ENCODE measurements around the gene GSTM3.
"Not testable (repeated sequence)": the region's sequence is repeated elsewhere in the genome, so short reads cannot be mapped to it uniquely, and the experiment has no call there.

Gene GSTM3

DNA sequence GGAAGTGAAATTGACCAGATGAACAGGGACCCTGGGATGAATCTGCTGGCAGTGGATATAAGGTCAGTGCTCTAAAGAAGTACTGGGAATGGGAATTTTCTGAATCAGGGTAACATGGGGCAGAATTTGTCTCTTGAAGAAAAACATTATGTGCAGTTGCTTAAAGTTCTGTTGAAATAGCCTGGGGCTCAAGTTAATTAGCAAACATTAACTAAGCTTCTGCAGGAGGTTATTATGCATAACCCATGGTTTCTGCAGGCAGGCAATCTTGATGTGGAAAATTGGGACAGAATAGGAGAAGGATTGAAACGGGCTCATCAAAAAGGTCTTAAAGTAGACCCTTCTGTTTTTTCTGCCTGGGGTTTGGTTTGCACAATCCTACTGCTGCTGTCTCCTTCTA, 14.8 kb downstream of the GSTM3 start:
- no peak for DNase-seq (ENCODE audit: low read depth)

DNA sequence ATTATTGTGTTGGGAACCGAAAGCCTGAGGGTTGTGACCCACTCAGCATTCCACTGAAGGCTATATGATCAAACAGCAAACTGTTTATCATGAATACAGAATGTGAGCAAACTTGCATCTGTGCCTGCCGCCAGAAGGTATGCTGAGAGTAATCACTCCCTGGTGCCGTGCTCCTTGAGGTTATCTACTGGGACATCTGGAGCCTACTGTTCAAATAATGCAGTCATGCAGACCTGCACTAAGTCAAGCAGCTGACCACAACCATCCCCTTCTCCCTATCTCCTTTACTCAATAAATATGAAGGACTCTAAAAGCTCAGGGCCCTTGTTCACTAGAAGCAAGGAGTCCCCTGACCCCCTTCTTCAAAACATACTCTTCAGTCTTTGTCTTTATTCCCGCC, 15.3 kb downstream of the GSTM3 start:
- DNase-seq (ENCODE audit: low read depth), result no peak

DNA sequence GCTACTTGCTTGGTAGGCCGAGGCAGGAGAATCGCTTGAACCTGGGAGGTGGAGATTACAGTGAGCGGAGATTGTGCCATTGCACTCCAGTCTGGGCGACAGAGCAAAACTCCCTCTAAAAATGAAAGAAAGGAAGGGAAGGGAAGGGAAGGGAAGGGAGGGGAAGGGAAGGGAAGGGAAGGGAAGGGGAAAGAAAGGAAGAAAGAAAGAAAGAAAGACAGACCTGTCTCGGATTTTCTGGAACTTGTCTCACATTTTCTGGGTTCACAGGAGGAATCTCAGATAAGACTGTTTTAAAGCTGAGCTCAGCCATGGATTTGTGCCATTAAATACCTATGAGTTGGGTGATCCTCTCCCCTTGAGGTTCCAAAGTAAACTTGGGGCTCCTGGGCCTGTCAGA, 15.9 kb downstream of the GSTM3 start:
- no peak for DNase-seq (ENCODE audit: low read depth)

DNA sequence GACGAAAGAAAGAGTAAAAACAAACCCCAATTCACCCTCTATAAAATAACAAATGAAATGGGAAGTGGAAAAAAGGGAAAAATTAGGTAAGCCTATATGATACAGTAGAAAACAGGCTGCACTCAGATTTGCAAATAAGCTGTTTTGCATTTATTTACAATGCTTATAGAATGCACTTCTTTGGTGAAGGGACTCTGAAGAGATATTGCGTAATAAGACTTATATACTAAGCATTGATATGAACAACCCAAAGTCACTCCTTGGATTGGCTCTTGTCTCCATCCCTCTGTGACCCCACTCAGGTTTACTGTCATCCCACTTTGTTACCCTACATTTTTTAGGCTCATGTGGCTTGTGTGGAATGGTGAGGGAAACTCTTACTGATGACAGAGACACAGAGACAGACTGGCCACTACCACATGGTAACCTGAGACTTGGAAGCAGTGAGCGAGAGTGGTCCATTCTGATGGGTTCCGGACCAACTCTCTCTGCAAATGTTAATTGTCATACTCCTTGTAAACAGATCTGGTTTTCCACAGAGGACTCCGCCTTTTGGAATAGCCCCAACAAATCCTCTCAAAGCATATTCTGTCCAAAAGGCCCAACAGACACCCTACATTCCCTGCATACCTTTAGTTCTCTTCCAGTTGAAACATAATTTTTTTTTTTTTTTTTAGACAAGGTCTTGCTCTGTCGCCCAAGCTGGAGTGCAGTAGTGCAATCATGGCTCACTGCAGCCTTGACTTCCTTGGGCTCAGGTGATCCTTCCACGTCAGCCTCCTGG, 17.7 kb downstream of the GSTM3 start:
- no peak for DNase-seq (ENCODE audit: low read depth)

DNA sequence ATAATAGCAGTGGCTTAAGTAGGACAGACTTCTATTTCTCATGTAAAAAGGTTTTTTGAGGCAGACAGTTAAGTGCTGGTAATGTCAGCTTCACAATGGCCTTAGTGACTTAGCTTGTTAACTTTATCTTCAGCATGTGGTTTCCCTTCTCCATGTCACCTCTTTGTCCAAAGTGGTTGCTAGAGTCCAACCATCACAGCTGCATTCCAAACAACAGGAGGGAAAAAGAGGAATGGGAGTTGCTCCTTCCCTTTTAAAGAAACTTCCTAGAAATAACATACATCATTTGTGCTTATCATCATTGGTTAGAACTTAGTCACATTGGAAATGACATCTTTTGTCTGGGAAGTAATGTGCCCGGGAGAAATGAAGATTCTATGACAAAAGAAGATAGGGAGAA, 18.9 kb downstream of the GSTM3 start:
- no peak for DNase-seq (ENCODE audit: low read depth)

DNA sequence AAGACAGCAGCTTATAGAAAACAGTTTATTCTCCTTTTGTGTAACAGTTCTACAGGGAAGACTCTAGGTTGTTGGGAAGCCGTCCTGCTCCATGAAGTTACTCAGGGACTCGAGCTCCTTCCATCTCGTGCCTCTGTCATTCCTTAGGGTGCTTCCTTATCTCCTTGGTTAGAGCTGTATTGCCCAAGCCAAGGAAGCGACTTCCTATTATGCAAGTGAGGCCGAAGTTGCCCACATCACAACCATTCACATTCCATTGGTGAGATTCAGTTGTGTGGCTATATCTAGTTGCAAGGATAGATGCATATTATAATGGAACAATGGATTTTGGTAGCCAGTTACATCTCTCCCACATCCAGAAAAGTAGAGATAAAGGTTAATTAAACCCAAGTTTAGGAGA, 19.8 kb downstream of the GSTM3 start:
- no peak for DNase-seq (ENCODE audit: low read depth)

DNA sequence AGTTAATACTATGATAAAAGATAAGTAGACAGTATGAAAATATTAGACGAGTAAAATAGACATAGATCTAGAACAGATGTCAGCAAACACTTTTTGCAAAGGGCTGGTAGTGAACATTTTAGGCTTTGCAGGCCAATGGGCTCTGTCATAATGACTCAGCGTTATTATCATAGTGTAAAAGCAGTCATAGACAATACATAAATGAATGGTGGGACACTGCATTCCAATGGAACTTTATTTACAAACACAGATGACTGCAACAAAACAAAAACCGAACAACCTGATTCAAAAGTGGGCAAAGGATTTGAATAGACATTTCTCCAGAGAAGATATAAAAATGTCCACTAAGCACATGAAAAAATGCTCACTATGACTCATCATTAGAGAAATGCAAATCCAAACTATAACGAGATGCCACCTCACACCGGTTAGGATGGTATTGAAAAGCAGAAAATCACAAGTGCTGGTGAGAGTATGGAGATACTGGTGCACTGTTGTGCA, 21.5 kb downstream of the GSTM3 start:
- DNase-seq (ENCODE audit: low read depth), result no peak

DNA sequence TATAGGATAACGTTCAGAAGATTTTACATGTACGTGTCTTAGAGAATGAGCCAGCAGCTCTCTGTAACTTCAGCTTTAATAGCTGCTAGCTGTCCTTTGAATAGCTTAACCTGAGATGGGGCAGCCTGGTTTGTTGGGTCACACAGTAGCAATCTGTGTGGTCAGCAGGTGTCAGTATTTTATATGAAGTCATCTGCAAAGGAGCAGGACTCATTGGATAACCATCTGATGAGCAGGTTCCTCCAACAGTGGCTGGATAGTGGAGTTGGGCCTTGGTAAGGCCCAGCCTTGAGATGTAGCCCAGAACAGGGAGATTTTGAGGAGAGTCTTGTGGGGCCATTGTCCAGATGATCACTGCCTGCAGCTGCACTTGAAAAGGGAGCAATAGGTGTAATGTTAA, 22.3 kb downstream of the GSTM3 start:
- DNase-seq (ENCODE audit: low read depth), result no peak

DNA sequence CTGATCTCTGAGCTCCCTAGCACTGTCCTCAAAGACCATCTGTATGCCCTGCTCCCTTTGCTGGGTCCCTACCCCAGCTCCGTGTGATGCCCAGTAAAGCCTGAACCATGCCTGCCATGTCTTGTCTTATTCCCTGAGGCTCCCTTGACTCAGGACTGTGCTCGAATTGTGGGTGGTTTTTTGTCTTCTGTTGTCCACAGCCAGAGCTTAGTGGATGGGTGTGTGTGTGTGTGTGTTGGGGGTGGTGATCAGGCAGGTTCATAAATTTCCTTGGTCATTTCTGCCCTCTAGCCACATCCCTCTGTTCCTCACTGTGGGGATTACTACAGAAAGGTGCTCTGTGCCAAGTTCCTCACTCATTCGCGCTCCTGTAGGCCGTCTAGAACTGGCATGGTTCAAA, 23.1 kb downstream of the GSTM3 start:
- no peak for DNase-seq (ENCODE audit: low read depth)

DNA sequence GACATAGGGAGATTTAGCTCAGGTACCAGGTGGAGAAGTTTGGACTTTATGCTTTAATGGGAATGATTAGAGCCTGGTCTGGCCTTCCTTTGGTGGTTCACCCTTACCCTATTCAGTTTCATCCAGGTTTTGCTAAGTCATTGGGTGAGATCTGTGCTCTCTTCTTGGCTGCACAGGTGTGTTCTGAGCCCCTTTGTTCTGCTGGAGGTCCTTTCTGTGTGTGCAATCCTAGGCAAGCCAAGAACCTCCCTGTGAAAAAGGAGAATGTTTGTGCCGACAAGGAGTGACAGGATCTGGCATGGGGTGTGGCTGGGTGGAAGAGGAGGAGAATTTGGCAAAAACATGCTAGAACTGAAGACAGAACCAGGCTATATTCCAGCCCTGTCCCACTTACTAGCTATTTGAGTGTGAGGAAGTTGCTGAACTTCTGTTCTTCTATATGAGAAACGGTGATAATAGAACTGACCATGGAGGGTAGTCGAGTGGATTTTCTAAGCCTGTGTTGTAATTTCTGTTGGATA, 24.2 kb downstream of the GSTM3 start:
- DNase-seq (ENCODE audit: low read depth), result no peak

DNA sequence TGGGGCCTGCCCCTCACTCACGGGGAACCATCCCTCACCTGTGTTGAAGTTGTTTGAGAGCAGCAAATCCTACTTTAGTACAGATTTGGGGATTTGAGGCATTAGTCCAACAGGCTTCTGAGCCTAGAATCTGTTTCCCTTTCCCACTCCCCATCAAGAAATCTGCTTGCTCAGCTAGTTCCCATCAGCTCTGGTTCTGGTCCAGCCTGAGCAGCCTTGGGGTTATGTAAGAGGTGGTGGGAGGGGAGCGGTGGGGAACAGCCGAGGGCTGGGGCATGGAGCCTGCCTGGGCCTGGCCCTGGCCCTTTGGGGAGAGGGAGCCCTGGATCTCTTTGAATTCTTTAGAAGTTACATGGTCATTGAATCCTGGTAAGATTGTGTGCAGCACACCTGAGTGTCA, 24.7 kb downstream of the GSTM3 start:
- DNase-seq (ENCODE audit: low read depth), result no peak

DNA sequence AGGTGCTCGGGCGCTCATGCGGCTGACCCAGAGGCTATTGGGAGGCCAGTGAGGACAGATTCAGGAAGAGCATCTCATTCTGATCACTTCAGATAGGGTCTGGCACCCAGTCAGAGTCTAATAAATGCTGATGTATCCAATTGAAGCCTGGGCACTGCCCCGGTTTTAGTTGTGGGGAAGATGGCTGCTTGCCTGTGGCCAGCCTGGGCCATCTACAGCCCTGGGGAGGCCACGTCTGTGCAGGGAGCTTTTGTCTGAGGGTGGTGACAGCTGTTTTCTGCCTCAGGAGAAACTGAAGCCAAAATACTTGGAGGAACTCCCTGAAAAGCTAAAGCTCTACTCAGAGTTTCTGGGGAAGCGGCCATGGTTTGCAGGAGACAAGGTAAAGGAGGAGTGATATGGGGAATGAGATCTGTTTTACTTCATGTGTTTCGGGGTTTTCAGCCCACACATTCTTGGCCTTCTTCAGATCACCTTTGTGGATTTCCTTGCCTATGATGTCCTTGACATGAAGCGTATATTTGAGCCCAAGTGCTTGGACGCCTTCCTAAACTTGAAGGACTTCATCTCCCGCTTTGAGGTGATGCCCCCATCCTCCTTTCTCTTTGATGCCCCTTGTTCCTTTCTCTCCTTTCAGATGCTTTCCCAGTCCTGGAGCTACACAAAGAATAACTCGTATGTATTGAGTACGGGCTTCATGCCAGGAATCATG, 26.0 kb downstream of the GSTM3 start:
- no peak for DNase-seq (ENCODE audit: low read depth)

DNA sequence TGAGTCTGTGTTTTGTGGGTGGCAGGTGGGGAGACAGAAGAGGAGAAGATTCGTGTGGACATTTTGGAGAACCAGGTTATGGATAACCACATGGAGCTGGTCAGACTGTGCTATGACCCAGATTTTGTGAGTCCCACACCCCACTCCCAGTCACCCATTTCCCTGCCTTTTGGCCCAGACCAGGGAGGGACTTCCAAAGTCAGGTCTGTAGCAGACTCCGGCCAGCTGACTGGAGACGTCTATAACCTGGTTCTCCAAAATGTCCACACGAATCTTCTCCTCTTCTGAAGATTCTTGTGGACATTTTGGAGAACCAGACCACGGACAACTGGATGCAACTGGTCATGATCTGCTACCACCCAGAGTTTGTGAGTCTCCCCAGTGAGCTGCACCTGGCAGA, 27.2 kb downstream of the GSTM3 start:
- no peak for DNase-seq (ENCODE audit: low read depth)

DNA sequence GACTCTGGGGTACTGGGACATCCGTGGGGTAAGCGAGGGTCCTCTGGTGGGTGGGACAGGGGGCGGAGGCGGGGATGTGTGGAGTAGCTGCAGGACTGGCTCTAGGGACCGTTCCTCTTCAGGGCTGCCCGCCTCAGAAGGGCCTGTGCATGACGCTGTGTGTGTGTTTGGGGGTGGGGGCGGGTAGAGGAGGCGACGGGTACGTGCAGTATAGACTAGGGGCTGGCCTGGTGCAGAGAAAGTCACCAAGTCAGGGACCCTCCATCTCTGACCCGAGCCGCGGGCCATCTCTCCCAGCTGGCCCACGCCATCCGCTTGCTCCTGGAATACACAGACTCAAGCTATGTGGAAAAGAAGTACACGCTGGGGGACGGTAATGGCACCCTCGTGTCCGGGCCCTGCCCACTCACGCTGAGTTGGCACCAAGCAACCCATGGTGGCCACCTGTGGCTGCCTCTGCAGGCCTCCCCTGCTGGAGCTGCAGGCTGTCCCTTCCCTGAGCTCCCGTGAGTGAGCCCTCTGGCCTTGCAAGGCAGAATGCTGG, 28.4 kb downstream of the GSTM3 start:
- DNase-seq (ENCODE audit: low read depth), result no peak

DNA sequence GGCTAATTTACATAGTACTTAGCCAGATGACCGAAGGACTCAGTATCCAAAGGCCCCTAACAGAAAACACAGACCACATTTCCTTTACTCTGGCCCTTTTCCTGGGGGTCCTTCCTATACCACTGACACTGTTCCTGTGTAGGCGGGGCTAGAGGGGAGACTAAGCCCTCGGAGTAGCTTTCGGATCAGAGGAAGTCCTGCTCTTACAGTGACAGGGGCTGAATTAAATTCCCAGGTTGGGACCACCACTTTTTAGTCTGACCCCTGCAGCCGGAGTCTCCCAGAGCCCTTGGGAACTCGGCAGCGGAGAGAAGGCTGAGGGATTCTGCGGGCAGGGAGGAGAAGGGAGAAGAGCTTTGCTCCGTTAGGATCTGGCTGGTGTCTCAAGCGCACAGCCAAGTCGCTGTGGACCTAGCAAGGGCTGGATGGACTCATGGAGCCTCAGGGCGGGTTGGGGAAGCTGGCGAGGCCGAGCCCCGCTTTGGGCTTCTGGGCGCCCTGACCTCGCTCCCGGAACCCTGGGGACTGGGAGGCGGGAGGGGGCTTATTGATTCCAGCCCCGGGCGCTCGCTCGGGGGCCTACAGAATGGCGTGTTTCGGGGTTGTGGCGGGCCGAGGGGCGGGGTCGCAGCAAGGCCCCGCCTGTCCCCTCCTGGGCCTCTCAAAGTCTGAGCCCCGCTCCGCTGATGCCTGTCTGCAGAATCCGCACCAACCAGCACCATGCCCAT, 29.1 kb downstream of the GSTM3 start, which contains the start of gene GSTM5:
TSS of gene GSTM5 (plus strand) at position 659 of the 728 bp plus-strand sequence. CDS start at position 721, 62 bp downstream.
- not testable (repeated sequence) for DNase-seq (ENCODE audit: low read depth)

DNA sequence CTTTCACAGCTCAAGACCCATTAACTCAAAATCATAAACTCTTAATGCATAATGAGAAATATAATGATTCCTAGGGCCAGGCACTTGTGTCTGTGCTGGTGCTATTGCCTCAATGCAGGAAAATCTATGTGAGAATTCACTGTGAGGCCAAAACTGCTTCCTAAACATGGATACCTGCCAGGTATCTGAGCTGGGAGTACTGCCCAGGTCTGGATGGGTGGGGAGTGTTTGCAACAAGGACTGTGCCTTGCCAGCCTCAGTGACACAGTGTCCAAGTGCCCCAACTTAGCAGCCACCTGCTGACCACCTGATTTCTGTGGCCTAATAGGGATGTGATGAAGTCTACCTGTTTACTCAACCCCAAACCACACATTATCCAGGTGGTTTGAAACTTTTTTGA, 31.0 kb downstream of the GSTM3 start:
- DNase-seq (ENCODE audit: low read depth), result not testable (repeated sequence)

DNA sequence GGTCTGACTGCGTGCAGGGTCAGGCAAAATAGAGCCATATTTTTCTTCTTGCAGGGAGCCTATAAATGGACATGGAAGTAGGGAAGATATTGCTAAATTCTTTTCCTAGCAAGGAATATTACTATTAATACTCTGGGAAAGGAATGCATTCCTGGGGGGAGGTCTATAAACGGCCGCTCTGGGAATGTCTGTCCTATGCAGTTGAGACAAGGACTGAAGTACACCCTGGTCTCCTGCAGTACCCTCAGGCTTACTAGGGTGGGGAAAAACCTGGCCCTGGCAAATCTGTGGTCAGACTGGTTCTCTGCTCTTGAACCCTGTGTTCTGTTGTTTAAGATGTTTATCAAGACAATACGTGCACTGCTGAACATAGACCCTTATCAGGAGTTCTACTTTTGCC, 31.9 kb downstream of the GSTM3 start:
- DNase-seq (ENCODE audit: low read depth), result not testable (repeated sequence)

DNA sequence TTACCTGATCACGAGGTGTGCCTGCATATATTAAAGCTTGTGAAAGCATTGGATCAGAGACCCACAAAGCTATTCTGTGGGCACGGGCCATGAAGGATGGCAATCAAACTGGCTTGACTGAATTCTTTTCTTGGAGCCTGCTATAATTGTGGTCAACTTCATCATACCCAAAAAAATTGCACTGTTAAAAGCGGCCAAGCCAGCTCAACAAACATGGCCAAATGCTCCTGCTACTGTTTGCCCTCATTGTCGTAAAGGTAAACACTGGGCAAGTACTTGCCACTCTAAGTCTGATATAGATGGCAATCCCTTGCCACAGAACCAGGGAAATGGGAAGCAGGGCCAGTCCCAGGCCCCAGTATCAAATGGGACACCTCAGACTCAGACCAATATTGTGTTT, 35.4 kb downstream of the GSTM3 start:
- no peak for DNase-seq (ENCODE audit: low read depth)

DNA sequence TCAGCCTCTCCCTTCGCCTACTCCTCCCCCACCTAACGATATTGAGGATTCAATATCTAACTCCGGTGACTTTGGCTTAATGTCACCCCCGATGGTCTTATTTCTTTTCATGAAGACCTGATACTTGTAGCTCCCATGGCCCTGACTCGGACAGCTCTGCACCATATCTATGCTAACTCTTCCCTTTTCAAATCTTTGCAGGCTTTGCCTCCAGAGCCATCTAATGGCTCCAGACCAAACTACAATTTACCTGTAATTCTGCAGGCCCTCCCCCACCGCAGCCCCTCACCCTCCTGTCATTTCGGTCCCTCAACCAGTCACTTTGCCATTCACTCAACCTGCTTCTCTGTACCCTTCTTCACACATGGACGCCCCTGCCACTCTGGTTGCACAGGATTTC, 36.7 kb downstream of the GSTM3 start:
- no peak for DNase-seq (ENCODE audit: low read depth)

DNA sequence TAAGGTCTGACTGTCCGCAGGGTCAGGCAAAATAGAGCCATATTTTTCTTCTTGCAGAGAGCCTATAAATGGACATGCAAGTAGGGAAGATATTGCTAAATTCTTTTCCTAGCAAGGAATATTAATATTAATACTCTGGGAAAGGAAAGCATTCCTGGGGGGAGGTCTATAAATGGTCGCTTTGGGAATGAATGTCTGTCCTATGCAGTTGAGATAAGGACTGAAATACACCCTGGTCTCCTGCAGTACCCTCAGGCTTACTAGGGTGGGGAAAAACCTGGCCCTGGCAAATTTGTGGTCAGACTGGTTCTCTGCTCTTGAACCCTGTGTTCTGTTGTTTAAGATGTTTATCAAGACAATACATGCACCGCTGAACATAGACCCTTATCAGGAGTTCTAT, 37.9 kb downstream of the GSTM3 start:
- not testable (repeated sequence) for DNase-seq (ENCODE audit: low read depth)

DNA sequence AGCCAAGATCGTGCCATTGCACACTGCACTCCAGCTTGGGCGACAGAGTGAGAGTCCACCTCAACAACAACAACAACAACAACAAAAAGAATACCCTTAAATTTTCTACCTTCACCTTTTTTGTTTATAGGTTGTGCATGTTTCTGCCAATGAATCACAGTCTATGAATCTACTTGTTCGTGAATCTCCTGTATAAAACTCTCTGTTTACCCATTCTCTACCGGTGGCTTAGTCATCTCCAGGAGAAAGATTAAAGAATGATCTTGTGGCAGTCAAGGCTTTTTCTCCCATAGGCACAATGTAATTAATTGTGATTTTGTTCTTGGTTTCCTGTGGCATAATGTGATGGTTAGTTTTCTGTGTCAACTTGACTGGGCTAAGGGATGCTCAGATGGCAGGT, 43.0 kb downstream of the GSTM3 start:
- not testable (repeated sequence) for DNase-seq (ENCODE audit: low read depth)

DNA sequence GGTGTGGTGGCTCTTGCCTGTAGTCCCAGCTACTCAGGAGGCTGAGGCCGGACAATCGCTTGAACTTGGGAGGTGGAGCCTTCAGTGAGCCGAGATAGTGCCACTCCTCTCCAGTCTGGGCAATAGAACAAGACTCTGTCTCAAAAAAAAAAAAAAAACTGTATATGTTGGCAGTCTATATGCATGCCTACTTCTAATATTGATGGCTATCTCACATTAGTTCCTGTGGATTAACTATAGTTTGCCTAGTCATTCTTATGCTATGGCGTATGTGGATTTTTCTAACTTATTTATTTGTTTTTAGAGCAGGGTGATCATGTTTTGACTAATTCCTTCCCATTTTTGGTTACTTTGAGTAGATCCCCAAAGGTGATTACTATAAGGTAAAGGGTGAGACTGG, 43.8 kb downstream of the GSTM3 start:
- DNase-seq (ENCODE audit: low read depth), result no peak
